Skin of body (tissue), 2 donors: ENCODE results near the gene JUND. TPM values are rescaled to one million over a fixed set of nuclear protein-coding genes. Genes with fewer than 3 reads are reported as not detected.
"Not testable (repeated sequence)": the region's sequence is repeated elsewhere in the genome, so short reads cannot be mapped to it uniquely, and the experiment has no call there.

Source experiments
- DNase-seq: peaks from one replicate; lab custom pipeline; 2025; lab: John Stamatoyannopoulos, UW
- total RNA-seq: library from RNA; depleted of rRNA; stranded (reverse); fragments of >200 nt; gene quantifications from one replicate; pipeline ENCODE4 v1.2.3, GENCODE V29; 2014

JUND gene
- total RNA-seq = 129 TPM

- DNase-seq = peak; percentile 97
These were observed at the start of gene JUND for GRCh38 chr19:18281082-18282020. JUND (minus strand) TSS chr19:18281622; CDS start chr19:18281484, 138 bp downstream.

GRCh38 chr19:18330868-18331267 lies 49.4 kb upstream of the JUND start:
- no peak for DNase-seq

- DNase-seq = no peak
These were observed 47.6 kb upstream of the JUND start for GRCh38 chr19:18329035-18329376.

- DNase-seq = peak; percentile 99
These were observed 47.1 kb upstream of the JUND start for GRCh38 chr19:18328340-18329034.

- DNase-seq = no peak
These were observed 45.4 kb upstream of the JUND start for GRCh38 chr19:18326772-18327171.

GRCh38 chr19:18324373-18324731 lies 42.9 kb upstream of the JUND start:
- DNase-seq = not testable (repeated sequence)

GRCh38 chr19:18322759-18323460 lies 41.5 kb upstream of the JUND start, which contains the start of gene LSM4:
LSM4 (minus strand) TSS chr19:18323076; CDS start chr19:18323020, 56 bp downstream.
- DNase-seq = peak; percentile 96

- peak; percentile 22 for DNase-seq
These were observed 40.9 kb upstream of the JUND start for GRCh38 chr19:18322318-18322758.

- DNase-seq = no peak
These were observed 40.3 kb upstream of the JUND start for GRCh38 chr19:18321734-18322102.

GRCh38 chr19:18320865-18321733 lies 39.7 kb upstream of the JUND start:
- no peak for DNase-seq

GRCh38 chr19:18319591-18320135 lies 38.2 kb upstream of the JUND start:
- DNase-seq = no peak

GRCh38 chr19:18317961-18318800 lies 36.8 kb upstream of the JUND start:
- no peak for DNase-seq

GRCh38 chr19:18313398-18313797 lies 32.0 kb upstream of the JUND start:
- DNase-seq = no peak

GRCh38 chr19:18312092-18312534 lies 30.7 kb upstream of the JUND start:
- no peak for DNase-seq

GRCh38 chr19:18311502-18312091 lies 30.2 kb upstream of the JUND start:
- no peak for DNase-seq

GRCh38 chr19:18310966-18311365 lies 29.5 kb upstream of the JUND start:
- DNase-seq = no peak

- DNase-seq = no peak
These were observed 28.9 kb upstream of the JUND start for GRCh38 chr19:18310118-18310909.

- DNase-seq = no peak
These were observed 28.2 kb upstream of the JUND start for GRCh38 chr19:18309525-18310064.
